ENCODE results near the gene MIER1. TPM values are rescaled to one million over a fixed set of nuclear protein-coding genes. Genes with fewer than 3 reads are reported as not detected.

Gene MIER1
- total and polyA plus RNA-seq, 8 donors: 5.2 to 17.5 (median 9.3) TPM

DNA sequence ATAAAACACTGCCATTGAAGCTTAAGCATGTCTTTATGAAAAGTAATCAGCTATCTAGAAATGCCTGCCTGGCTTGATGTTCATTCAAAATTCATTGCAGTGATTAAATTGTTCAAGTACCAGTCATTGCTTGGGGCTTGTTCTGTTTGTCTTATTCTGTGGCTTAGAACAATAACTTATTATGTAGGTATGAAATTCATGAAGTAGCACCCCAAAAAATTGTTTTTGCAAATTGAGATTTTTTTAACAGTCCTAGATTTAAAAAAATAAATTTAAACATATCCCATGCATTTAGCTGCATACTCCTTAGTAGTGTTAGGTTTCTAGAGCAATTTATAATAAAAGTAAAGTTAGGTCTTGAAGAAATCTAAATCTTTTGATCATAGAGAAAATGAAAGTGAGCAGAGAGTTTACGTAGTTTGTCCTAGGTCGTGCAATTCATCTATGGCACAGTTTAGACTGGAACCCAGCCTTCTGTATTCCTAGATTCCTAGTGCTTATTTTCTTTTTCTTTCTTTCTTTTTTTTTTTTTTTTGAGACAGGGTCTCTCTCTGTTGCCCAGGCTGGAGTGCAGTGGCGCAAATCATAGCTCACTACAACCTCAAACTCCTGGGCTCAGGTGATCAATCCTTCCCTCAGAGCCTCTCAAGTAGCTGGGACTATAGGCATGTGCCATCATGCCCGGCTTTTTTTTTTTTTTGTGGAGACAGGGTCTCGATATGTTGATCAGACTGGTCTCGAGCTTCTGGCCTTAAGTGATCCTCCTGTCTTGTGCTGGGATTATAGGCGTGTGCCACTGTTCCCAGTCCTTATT, 9.3 kb downstream of the MIER1 start:
- no peak overlapping the region for H3K4me3 ChIP-seq
- DNase-seq: no peak
- intact Hi-C loops (cut with DNase I): no loop called here
- H3K36me3 ChIP-seq: no peaks in the 10 kb centered on the region
- H3K4me1 ChIP-seq: peaks cover 14 to 21% (median 15%) of the 10 kb centered on the region in 3 donors
- H3K27me3 ChIP-seq: no peaks in the 10 kb centered on the region
- H3K27ac ChIP-seq: no peak overlapping the region
- no peak for ATAC-seq
- whole genome bisulfite sequencing, 2 donors: 81 to 85% methylated on average over 7 of the region's 7 CpGs
- no peak for FAIRE-seq
- H3K9me3 ChIP-seq: no peaks in the 10 kb centered on the region
- TF ChIP-seq, protein P1, sequence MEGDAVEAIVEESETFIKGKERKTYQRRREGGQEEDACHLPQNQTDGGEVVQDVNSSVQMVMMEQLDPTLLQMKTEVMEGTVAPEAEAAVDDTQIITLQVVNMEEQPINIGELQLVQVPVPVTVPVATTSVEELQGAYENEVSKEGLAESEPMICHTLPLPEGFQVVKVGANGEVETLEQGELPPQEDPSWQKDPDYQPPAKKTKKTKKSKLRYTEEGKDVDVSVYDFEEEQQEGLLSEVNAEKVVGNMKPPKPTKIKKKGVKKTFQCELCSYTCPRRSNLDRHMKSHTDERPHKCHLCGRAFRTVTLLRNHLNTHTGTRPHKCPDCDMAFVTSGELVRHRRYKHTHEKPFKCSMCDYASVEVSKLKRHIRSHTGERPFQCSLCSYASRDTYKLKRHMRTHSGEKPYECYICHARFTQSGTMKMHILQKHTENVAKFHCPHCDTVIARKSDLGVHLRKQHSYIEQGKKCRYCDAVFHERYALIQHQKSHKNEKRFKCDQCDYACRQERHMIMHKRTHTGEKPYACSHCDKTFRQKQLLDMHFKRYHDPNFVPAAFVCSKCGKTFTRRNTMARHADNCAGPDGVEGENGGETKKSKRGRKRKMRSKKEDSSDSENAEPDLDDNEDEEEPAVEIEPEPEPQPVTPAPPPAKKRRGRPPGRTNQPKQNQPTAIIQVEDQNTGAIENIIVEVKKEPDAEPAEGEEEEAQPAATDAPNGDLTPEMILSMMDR (IDR thresholded peaks at IDR 0.05): no peak

DNA sequence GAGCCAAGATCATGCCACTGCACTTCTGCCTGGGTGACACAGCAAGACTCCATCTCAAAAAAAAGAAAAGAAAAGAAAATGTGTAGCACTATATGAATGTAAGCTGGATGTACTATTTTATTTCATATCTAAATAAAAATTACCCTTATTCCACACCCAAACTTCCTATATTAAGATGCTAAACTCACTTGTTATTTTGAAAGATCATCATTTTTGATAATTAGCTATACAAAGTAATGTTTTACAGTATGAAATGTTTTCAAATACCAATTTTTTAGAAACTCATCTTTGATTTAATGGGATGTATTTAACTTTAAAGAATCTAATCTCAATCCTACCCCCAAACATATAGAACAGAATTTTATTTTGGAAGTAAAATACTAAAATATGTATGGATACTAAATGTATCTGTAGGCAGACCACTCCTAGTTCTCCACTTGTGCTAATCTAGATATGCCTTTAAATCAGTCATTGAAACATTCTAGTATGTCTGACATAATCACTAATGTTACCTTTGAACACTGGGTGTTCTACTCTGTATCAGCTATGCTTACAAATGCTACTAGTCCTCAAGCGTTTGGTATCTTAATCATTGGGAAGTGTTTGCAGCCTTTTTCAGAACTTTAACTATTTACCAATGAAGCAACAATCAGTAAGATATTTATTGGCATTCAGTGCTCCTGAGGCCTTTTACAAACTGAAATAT, 12.9 kb downstream of the MIER1 start:
- 0% methylated on average over 1 of the region's 1 CpG for WGBS, 2 donors
- Histone ChIP-seq H3K4me1 (peaks cover 6 to 12% (median 12%) of the 10 kb centered on the region in 3 donors), H3K27me3 (no peaks in the 10 kb centered on the region), H3K9me3 (no peaks in the 10 kb centered on the region), H3K36me3 (no peaks in the 10 kb centered on the region), H3K4me3 (no peak overlapping the region), H3K27ac (no peak overlapping the region)
- no peak for DNase-seq
- intact Hi-C loops (cut with DNase I): no loop called here
- ATAC-seq: peak in 1 of 4 donors; percentile 28
- TF ChIP-seq, protein P1 (IDR thresholded peaks at IDR 0.05): no peak
- no peak for FAIRE-seq

DNA sequence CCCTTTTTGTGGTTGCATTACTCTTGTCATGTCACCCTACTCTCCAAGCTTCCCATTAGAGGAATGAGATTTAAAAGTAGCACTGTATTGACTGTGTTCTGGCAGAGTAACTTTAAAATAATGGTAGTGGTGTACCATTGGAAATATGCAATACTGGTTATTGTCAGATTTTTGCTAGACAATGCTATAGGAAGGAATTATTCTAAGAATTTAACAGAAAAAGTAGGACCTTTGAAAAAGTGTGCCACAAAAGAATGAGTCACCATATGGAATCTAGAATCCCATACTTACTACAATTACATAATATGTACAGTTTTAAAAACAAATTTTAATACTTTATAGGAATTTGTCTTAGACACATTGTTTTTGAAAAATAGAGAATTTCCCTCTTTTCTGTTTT, 13.8 kb downstream of the MIER1 start:
- no peak overlapping the region for H3K4me3 ChIP-seq
- H3K27me3 ChIP-seq: no peaks in the 10 kb centered on the region
- peaks cover 0 to 6% (median 4%) of the 10 kb centered on the region in 3 donors for H3K4me1 ChIP-seq
- no peak overlapping the region for H3K27ac ChIP-seq
- DNase-seq: no peak
- TF ChIP-seq, protein P1 (IDR thresholded peaks at IDR 0.05): no peak
- no peaks in the 10 kb centered on the region for H3K36me3 ChIP-seq
- ATAC-seq: no peak
- FAIRE-seq: no peak
- no peaks in the 10 kb centered on the region for H3K9me3 ChIP-seq
- intact Hi-C loops (cut with DNase I): no loop called here

DNA sequence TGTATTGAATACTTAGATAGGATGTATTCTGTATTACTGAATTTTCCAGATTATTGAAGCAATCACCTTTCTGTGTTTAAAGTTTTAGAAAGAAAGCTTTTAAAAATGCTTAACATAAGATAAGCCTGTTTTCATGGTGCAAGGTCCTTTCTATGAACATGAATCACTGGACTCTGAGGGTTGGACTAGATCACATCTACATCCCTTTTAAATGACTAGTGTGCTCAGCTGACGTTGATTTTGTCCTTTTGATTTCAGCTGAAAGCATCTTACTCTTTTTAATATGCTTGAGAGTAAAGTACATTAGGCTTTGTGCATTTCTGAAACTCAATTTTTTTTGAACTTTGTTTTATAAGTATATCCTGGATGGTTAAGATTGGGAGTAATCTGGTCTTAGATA, 16.2 kb downstream of the MIER1 start:
- TF ChIP-seq, protein P1 (IDR thresholded peaks at IDR 0.05): no peak
- H3K4me1 ChIP-seq: peaks cover 6 to 14% (median 10%) of the 10 kb centered on the region in 3 donors

More for the DNA sequence above, 16.2 kb downstream of the MIER1 start:
- DNase-seq (no peak), ATAC-seq (no peak), FAIRE-seq (no peak)
- Histone ChIP-seq H3K27me3 (no peaks in the 10 kb centered on the region), H3K36me3 (no peaks in the 10 kb centered on the region), H3K27ac (no peak overlapping the region), H3K4me3 (no peak overlapping the region), H3K9me3 (no peaks in the 10 kb centered on the region)
- intact Hi-C loops (cut with DNase I): no loop called here
- 89 to 93% methylated on average over 1 of the region's 1 CpG for WGBS, 2 donors
